Skeletal muscle cell (primary cell): ENCODE measurements around the gene CYSLTR2.
"Not testable (repeated sequence)": the region's sequence is repeated elsewhere in the genome, so short reads cannot be mapped to it uniquely, and the experiment has no call there.

Source experiments
- DNase-seq: peaks from one replicate; pipeline ENCODE4 v3.0.0-alpha.2; 2010; ENCODE audit warnings: low read depth
- H3K4me3 ChIP-seq: 2 replicates; pipeline ENCODE4 v1.5.1; 2011; ENCODE audit warnings: low read depth, mild to moderate bottlenecking, control low read depth, low read length, moderate library complexity

The CYSLTR2 gene

DNA sequence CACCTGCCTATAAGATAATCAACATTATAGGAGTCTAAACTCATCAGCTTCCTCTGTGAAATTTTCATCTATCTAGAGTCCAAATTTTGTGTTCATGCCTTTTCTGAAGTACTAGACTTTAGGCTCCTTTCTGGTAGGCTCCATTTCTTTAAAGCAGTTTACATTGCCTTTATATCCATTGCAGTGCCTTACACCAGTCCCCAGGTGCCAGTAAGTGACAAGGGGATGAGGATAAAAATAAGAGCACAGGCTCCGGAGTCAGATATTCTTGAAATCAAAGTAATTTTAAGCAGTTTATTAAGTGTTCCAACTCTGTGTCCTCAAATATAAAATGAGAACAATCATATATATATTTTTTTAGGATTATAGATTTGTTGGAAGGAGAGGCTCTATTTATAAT, 10.6 kb upstream of the CYSLTR2 start:
- no peak overlapping the region for H3K4me3 ChIP-seq
- no peak for DNase-seq

DNA sequence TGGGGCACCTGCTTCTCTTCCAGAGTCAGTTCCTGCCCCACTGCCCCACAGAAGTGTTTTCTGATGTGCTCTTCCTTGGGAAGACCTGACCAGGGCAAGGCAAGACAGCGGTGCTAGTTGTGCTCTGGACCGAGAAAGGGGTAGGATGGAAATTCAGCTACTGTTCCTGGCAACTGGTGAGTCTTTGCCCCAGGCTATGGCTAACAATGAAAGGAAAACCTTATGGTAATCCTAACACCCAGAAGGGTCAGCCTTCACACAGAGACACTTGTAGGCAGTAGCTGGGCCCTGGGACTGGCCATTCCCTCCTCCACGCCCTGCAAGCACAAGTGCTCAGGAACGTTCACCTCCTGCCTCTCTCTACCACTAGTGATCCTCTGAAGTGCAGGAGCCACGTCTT, 9.6 kb upstream of the CYSLTR2 start:
- DNase-seq, result no peak
- no peak overlapping the region for H3K4me3 ChIP-seq

DNA sequence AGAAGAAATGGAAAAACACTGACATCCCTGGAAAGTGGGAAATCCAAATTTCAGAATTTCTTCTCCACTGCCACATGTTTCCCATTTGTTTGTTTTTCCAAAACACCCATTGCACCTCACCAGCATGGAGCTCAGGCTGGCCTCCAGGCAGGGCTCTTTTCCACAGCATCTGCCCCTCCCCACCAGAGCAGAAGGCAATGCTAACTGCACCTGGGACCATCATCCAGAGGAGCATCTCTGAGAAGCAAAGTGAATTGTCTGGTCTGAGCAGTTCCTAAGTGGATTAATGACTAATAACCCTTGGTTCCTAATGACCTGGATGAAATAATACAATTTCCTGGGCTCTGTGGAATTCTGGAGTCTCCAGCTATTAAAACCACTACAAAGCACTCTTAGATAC, 8.8 kb upstream of the CYSLTR2 start:
- DNase-seq, result no peak
- H3K4me3 ChIP-seq, result no peak overlapping the region

DNA sequence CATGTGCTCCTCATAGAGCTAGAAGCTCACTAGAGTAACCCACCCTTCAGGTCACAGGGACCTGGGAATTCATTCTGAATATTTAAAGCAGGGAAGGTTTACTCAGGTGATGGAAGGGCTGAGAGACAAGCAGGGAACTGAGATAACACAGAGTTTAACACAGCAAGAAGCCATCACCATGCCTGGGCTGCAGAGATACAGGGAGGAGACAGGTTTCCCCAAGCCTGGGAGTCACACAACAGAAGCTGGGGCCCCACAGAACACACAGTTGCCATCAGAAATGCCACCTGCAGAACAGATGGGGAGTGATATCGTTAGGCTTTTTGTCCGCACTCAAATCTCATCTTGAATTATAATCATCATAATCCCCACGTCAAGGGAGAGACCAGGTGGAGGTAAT, 7.9 kb upstream of the CYSLTR2 start:
- no peak for DNase-seq
- no peak overlapping the region for H3K4me3 ChIP-seq

DNA sequence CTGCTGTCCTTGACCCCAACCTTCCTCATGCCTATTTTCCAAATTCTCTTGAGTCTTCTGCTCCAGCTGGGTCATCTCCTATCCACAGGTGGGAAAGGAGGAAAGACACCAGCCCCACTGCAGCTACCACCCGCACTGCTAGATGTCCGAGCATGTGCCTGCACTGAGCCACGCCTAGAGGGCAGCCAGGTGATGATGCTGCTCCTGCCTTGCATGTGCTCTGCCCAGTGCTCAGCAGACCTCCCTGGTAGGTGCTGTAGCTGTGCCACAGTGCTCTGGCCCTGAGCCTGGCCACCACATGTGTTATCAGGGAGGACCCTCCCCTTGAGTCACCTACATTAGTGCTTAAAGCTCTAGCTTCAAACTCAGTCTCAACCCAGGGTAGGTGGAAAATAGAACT, 6.9 kb upstream of the CYSLTR2 start:
- no peak overlapping the region for H3K4me3 ChIP-seq
- DNase-seq, result no peak

DNA sequence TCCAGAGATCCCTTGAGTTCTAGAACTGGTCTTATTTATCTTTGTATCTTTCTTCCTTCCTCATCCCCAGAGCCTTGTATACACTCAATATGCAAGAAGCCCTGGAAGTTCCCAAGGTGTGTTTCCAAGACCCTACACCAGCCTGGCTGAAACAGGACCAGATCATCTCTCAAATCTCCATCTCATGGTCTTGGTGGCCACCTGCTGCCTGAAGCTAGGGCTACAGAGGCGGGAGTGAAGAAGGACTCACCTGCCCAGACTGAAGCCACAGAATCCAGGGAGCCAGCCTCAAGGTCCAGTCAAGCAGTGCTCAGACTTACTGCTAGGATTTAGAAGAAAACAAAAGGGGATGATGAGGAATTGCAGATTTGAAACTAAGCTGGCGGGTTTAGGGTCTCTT, 6.1 kb upstream of the CYSLTR2 start:
- DNase-seq, result no peak
- no peak overlapping the region for H3K4me3 ChIP-seq

DNA sequence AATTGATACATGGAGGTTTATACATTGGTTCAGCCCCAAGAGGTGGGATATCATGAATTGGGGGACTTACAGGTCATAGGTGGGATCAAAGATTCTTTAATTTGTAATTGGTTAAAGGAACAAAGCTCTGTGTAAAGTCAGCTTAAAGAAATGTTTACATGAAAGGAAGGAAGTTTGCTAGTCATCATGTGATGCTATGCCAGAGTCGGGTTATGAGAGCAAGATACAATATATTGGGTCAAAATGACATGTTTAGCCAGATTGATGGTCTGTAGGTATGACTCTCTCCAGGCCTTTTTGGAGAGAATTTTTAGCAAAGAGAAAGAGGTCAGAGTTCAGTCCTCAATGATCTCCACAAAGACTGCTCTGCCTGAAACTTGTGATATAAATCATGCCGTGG, 5.3 kb upstream of the CYSLTR2 start:
- H3K4me3 ChIP-seq, result no peak overlapping the region
- no peak for DNase-seq

DNA sequence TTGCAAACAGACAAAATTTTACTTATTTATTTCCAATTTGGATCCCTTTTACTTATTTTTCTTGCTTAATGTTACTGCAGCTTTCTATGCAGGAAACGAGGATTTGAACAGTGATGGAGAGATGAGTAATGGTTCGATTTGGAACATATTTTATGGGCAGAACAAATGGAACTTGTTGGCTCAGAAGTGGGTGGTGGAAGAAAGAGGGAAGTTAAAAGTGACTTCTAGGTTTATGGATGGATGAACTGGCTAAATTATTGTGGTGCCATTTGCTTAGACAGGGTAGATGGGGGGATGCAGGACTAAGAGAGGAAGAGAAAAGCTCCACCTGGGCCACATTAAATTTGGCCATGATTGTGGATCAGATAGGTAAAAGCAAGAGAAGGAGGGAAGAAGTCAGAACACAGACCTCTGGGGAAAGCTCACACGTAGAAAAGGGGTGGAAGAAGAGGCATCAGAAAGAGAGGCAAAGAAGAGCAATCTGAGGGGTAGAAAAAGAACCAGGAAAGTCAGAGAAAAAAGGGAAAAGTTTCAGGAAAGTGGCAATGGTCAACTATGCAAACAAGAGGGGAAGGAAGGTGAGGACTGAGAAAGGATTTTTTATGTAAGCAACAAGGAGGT, 768 bp upstream of the CYSLTR2 start:
- H3K4me3 ChIP-seq, result no peak overlapping the region
- DNase-seq, result no peak

DNA sequence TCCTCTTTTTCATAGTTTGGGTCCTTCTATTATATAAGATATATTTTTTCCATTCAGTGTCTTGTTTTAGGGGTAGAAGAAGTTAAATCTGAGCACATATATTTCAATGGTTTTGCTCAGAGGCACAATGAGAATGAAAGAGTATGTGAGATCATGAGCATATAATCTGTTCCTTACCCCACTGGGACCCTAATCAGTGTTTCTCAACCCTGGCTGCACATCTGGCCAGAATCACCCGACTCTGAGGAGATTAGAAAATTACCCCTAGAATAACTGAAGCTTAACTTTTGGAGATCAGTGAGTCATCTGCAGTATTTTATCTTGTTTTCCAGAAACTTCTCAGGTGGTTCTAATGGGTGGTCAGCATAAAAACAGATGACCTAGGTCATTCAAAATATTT, 782 bp downstream of the CYSLTR2 start:
- no peak overlapping the region for H3K4me3 ChIP-seq
- DNase-seq, result no peak

DNA sequence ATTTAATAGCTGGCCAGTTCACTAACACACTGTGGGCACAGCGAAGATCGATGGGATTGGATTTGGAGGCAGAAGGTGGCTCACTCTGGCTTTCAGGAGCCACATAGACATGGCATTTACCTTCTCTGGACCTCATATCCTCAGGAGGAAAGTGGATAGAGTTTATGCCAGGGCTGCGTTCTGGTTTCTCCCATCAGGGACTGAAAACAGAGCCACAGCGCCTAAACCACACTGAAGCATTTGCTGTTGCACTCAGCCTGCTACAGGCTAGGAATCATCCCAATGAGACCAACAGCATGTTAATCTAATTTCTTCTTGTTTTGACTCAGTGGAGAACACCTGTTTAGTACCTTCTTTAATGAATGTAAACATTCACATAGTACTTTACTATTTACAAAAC, 1.6 kb downstream of the CYSLTR2 start:
- H3K4me3 ChIP-seq, result no peak overlapping the region
- no peak for DNase-seq

DNA sequence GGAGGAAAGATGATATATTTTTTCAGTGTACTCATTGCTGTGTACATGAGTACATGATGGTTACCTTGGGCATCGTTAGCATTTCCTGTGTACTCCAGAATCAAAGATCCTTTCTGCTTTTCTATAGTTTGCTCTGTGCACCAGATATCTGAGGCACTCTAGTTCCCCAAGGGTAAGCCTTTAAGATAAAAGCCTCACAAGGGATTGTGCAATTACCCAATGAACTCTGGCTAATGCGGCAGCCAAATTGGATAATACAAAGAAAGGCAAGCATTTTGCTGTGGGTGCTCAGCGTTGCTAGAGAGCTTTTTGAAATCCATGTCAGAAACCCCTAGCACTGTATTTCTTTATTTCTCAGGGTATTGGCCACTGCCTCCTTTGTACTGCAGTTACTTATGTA, 2.9 kb downstream of the CYSLTR2 start:
- DNase-seq, result no peak
- no peak overlapping the region for H3K4me3 ChIP-seq

DNA sequence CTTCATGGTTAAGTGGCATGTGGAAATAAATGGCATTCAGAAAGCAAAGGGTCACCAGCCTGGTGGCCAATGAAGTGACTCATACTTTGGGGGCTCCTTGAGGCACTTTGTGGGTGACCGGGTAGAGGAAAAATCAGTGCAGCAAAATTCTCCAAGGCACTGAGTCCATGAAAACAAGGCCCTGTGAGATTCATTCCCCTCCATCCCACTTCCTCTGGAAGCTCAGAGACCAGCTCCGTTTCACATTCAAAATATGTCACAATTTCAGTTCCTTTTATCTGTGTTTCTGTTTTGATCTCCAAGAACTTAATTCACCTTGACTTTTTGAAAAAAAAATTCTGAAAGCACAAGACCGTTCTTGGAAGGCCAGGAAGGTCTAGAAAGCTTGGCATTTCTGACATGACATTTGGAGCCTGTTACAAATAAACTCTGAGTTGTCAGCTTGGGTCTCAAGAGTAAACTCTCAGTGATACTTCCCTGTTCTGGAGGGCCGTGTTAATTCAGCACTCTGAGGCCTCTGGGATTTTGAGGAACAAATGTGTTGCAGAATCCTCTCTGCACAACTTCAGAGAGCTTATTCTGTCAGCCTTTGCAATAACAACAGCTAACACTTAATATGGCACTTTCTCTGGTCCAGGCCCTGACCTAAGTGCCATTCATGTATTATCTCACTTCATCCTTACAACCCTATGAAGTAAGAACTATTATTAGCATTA, 6.8 kb downstream of the CYSLTR2 start:
- DNase-seq, result no peak
- H3K4me3 ChIP-seq, result no peak overlapping the region

DNA sequence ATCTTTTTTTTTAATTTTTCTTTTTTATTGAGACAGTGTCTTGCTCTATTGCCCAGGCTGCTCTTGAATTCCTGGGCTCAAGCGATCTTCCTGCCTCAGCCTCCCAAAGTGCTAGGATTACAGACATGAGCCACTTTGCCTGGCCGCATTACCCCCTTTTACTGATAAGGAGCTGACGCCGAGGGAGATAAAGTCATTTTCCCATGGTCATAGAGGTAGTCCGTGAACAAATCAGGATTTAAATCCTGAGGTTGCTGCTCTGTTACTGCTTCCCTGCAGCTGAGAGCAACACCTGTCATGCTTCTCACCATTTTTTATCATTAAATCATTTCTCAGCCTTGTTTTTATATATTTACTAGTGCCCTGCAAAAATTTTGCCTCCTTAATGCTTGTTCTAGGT, 7.4 kb downstream of the CYSLTR2 start:
- no peak overlapping the region for H3K4me3 ChIP-seq
- no peak for DNase-seq

DNA sequence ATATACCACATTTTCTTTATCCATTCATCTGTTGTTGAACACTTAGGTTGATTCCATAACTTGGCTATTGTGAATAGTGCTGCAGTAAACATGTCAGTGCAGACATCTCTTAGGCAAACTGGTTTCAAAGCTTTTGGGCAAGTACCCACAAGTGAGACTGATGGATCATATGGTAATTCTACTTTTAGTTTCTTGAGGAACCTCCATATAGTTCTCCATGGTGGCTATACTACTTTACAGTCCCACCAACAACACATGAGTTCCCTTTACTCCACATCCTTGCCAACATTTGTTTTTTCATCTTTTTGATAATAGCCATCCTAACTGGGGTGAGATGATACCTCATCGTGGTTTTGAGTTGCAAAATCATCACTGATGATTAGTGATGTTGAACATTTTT, 8.5 kb downstream of the CYSLTR2 start:
- H3K4me3 ChIP-seq, result no peak overlapping the region
- DNase-seq, result no peak

DNA sequence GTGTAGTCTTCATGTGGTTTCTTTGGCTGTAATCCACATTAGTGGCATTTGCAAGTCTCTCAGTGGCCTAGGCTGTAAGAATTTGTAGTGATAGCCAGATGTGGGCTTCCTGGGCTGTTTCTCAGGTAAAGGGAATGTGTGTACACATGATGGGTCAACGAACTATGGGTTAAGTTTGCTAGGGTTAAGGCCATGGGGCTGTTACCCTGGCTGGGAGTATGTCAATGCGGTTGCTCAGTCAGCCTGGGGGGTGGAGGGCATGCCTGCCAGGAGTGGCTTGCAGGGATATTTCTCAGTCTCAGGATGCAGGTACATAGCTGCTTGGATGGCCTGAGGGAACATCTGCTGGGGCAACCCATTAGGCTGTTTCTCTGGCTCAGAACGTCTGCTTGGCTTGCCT, 13.4 kb downstream of the CYSLTR2 start:
- no peak overlapping the region for H3K4me3 ChIP-seq
- DNase-seq, result no peak

DNA sequence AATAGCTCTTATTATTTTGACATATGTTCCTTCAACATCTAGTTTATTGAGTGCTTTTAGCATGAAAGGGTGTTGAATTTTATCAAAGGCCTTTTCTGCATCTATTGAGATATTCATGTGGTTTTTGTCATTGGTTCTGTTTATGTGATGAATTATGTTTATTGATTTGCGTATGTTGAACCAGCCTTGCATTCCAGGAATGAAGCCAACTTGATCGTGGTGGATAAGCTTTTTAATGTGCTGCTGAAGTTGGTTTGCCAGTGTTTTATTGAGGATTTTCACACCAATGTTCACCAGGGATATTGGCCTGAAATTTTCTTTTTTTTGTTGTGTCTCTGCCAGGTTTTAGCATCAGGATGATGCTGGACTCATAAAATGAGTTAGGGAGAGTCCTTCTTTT, 17.7 kb downstream of the CYSLTR2 start:
- not testable (repeated sequence) for H3K4me3 ChIP-seq, DNase-seq

DNA sequence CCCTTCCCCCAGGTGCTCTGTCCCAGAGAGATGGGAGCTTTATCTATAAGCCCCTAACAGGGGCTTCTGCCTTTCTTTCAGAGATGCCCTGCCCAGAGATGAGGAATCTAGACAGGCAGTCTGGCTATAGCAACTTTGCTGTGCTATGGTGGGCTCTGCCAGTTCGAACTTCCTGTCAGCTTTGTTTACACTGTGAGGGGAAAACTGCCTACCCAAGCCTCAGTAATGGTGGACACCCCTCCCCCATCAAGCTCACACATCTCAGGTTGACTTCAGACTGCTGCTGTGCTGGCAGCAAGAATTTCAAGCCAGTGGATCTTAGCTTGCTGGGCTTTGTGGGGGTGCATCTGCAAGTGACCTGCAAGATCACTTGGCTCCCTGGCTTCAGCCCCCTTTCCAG, 21.5 kb downstream of the CYSLTR2 start:
- DNase-seq, result no peak
- no peak overlapping the region for H3K4me3 ChIP-seq

DNA sequence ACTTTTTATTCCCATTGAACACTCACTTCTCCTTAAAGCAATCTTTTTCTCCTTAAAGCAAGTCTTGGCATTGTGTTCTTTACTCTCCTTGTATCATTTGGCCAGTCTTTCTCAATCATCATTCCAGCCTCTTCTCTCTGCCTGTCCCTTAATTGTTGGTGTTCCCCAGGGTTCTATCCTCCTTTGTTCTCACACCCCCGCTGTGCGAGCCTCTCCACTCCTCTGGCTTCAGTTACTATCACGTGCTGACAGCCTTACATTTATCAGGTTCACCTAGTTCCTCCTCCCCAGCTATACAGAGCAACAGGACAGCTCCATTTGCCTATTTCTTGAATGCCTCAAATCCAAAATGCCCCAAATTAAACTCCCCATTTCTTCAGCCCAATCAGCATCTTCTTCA, 24.6 kb downstream of the CYSLTR2 start:
- no peak for DNase-seq
- no peak overlapping the region for H3K4me3 ChIP-seq

DNA sequence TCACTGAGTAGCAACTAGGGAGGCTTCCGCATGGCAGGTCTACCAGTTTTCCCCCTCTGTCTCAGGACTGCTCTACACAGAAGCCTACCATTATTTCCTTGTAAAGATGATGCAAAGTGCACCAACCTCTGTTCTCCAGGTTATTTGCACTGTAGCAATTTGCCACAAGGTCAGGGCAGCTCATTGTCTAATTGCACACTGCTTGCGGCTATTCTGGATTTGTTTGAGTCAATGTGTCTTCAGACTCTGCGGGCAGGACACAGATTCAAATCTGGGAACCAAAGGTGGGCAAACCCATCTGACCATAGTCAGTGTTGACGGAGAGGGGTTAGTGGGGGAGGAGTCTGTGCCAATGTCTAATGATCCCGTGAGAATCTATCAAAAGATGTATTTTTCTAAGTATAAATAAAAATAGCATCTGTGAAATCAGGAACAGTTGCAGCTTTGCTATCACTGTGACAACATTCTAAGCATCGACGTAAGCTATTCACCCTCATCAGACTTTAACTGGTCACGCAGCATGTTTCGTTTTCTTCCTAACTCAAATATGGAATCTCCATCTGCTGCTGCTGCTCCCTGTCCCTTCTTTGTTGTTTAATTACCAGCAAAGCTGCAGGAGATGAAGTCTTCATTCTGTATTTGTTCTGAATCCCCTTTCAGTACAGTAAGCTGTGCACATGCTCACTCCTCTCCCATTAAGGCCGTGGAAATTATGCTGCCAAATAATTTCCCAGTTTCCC, 26.4 kb downstream of the CYSLTR2 start:
- H3K4me3 ChIP-seq, result no peak overlapping the region
- no peak for DNase-seq

DNA sequence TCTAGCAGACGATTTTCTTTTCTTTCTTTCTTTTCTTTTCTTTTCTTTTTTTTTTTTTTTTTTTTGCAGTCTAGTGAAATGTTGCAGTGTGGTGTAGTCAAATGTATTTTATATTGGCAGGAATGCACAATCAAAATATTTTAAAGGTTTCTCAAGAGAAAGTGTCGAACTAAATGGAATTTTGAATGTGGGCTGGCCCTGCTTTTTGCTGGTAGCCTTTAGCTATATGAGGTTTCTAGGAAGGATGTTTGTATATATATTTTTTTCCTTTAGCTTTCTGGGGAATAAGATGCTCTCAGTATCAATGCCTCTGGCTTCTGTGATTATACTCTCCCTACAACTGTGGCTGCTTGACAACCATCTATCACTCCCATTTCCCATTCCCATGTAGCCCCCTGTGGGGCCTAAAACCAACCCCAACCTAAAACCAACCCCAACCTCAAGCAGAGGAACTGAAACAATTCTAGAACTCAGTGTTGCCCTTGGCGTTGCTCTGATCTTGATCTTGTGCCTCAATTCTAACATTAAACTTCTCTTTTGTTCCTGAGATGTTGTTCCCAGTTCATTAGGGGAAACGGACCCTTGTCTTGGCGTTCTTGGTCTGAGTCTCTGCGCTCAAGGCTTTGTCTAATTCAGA, 27.1 kb downstream of the CYSLTR2 start:
- no peak for DNase-seq

More for the DNA sequence above, 27.1 kb downstream of the CYSLTR2 start:
- no peak overlapping the region for H3K4me3 ChIP-seq
